Spleen (tissue), 7 donors: ENCODE data around the gene AFAP1L1.

ENCODE experiments used
- CTCF ChIP-seq, 11 experiments: fragments of 200-600 bp in 7 of 11; fragments of 450-650 bp in 4 of 11; sonication (generic) in 4 of 11; IDR thresholded peaks in 8 of 11; conservative IDR thresholded peaks in 3 of 11; 1 replicate in 7 of 11; 2 replicates in 4 of 11; pipeline versions ENCODE4 v1.4.0 to v1.8.0; 2016 to 2021; ENCODE audit warnings: antibody characterized with exemption in 11 of 11, inconsistent platforms in 4 of 11, mild to moderate bottlenecking in 1 of 11
- POLR2A ChIP-seq, 3 donors: fragments of 450-650 bp; IDR thresholded peaks; one replicate each; pipeline ENCODE4 v1.5.1; 2017; ENCODE audit warnings: antibody characterized with exemption in 3 of 3, mild to moderate bottlenecking in 1 of 3
- donor health status: DM: no; HTN: no; CAD: no; lungs with moderate emphysema.
- donor health status: DM: no; HTN: no; CAD: no.
- donor health status: DM: no; HTN: no; CAD: no.

- TF ChIP-seq CTCF (IDR thresholded peaks at IDR 0.05 in 8 of 11, conservative IDR thresholded peaks at IDR 0.05 in 3 of 11) (no peak), POLR2A (IDR thresholded peaks at IDR 0.05) (no peak)
Observed at GRCh38 chr5:149315753-149316152, 44.1 kb downstream of the AFAP1L1 start.
